T-helper 9 cell (primary cell): Measurements from ENCODE around the gene GRIK5.
A peak's percentile ranks its signal among the peaks of the same experiment; 100 is the strongest.
"Not testable (repeated sequence)": the region's sequence is repeated elsewhere in the genome, so short reads cannot be mapped to it uniquely, and the experiment has no call there.

Experiments used
- DNase-seq: peaks from one replicate; pipeline ENCODE4 v3.0.0-alpha.2; 2020
- total RNA-seq, 2 donors: gene quantifications; one replicate each; lab custom pipeline; 2026; lab: John Stamatoyannopoulos, UW

Gene GRIK5, protein sequence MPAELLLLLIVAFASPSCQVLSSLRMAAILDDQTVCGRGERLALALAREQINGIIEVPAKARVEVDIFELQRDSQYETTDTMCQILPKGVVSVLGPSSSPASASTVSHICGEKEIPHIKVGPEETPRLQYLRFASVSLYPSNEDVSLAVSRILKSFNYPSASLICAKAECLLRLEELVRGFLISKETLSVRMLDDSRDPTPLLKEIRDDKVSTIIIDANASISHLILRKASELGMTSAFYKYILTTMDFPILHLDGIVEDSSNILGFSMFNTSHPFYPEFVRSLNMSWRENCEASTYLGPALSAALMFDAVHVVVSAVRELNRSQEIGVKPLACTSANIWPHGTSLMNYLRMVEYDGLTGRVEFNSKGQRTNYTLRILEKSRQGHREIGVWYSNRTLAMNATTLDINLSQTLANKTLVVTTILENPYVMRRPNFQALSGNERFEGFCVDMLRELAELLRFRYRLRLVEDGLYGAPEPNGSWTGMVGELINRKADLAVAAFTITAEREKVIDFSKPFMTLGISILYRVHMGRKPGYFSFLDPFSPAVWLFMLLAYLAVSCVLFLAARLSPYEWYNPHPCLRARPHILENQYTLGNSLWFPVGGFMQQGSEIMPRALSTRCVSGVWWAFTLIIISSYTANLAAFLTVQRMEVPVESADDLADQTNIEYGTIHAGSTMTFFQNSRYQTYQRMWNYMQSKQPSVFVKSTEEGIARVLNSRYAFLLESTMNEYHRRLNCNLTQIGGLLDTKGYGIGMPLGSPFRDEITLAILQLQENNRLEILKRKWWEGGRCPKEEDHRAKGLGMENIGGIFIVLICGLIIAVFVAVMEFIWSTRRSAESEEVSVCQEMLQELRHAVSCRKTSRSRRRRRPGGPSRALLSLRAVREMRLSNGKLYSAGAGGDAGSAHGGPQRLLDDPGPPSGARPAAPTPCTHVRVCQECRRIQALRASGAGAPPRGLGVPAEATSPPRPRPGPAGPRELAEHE
- 0 reads per million in 2 donors for total RNA-seq

DNA sequence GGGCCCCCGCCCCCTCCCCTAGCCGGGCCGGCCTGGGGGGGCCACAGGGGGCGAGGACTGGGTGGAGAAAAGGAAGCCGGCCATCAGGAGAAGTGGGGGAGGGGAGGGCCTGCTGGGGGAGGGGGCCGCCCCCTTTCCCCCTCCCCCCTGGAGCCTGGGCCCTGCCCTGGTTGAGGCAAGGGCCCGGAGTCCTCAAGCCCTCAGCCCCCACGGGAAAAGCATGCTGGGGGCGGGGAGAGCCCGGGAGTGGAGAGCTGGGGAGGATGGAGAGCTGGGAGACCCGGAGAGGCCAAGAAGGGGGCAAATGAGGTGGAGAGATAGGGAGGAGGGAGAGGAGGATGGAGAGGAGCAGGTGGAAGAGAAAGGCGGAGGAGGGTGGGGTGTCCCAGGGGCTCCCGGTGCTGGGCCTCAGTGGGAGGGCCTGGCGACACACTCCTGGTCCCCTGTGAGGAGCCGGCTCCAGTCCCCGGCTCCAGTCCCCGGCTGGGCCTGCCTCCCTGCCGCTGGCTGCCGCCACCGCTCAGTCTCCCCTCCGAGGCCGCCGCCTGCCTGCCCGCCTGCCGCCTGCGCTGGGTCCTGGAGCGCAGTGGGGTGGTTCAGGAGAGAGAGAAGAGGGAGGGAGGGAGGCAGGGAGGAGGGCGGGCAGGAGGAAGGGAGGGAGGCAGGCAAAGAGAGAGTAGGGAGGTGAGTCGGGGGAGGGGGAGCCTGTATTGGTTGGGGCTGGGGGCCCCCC is at the start of gene GRIK5:
TSS of gene GRIK5 (minus strand) at position 588 of the 733 bp plus-strand sequence. CDS start 4,436 bp downstream, outside the sequence.
- no peak for DNase-seq

DNA sequence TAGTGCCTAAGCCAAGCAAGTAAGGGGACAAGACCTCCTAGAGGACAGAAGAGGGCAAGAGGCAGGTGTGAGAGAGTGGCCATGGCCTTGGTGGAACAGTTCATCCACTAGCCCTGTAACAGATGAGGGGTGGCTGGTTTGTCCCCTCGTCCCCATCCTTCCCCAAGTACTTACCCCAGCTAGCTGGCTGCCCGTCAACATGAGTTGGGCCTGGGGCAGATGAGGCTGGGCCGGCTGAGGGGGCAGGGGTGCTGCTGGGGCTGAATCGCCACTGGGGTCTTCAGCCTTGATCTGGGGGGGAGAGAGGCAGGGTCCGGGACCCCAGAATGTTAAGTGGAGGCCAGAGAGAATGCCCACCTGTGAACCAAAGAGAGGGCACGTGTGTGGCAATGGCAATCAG is 47.1 kb upstream of the GRIK5 start:
- no peak for DNase-seq

DNA sequence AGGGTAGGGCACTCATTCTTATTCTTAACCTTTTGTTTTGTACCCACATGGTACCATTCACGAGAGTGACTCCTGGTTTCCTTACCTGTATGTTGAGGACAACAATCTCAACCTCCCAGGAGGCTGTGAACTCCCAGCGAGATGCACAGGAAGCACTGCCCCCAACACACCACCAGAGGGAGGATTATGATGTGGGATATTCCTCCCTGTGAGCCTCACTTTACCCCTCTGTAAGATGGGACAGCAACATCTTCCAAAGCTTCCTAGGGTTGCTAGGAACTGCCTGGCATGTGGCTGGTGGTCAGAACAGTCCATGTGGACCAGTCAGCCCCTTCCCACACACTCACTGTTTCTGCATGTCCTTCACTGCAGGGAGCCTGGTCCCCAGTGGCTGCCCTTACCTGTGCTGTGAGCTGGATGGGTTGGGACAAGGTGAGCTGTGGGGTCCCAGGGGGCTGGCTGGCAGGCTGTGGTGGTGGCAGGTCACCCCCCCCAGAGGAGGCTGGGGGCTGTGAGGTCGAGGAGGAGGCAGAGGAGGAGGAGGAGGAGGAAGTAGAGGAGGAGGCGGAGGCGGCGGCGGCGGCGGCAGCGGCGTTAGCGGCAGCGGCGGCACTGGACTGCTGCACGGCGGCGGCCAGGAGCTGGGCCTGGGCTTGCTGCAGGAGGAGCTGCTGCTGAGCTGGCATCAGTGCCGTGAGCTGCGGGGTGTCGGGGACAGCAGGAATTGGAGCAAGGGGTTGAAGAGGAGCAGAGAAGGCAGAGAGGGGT is 46.5 kb upstream of the GRIK5 start:
- DNase-seq: no peak

DNA sequence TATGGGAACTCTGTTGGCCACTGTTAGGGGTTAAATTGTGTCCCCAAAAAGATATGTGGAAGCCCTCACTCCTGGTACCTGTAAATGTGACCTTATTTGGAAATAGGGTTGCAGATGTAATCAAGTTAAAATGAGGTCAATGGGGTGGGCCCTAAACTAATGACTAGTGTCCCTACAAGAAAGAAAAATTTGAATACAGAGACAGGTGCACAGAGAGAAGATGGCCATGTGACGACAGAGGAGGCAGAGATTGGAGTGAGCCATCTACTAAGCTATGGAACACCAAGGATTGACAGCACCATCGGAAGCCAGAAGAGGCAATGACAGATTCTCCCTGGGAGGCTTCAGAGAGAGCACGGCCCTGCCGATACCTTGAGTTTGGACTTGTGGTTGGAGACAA is 45.7 kb upstream of the GRIK5 start:
- no peak for DNase-seq

DNA sequence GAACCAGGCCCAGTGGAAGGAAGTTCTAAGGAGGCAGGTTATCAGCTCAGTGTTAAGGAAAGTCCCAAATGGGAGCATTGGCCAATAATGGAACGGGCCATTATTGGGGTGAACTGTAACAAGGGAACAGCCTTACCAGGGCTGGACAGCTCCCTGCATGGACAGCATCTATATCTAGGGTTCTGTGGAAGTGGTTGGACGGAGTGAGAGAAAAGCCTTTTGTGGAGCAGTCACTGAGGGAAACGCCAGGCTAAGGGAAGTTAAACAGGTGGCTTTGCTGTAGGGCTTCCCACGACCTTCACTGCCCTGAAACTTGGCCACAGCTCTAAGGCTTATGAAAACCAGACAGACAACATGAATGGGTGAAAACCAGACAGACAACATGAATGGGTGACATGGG is 45.2 kb upstream of the GRIK5 start:
- DNase-seq: no peak

DNA sequence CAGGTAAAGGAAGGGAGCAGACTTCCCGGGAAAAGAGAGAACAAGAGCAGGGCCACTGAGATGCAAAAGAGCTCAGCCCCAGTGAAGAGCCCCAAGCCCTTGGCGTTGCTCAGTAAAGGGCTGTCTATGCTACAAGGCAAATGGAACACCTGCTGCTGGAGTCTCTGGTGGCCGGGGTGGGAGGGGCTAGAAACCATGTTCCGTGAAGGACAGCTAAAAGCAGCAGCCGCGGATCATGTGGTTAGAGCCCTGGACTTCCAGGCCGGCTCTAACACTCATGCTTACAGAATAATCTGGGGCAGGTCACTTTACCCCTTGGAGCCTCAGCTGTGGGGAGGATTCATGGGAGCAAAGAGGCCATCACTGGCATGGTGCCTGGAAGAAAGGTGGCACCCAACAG is 44.4 kb upstream of the GRIK5 start:
- DNase-seq: no peak

DNA sequence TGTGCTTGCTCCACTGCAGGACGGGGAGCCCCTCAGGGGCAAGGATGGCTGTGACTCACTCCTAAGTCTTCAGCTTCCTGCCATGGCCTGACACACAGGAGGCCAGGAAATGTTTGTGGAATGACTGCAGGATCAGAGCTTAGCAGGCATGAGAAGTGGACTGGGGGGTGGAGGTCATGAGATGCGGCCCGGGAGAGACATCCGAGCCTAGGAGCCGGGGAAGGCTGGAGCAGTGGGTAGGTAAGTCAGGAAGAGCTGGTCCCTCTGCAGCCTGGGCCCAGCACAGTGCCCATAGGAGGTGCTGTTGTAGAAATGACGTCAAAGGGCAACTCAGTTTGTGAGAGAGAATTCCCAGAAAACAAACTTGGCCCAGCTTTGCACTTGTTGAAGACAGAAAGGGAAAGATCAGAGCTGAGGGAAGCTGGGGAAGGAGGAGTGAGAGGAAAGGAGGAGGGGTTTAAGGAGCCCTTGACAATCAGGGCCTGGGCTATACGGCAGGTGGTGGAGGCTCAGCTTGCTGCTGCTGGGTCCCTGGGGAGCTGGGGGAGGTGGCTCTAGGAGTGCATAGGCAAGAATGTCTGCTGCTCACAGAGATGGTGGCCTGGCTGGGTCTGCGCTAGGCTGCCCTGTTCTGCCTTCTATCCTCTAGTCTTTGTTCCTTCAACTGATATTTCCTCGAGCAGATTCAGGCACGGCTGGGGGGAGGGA is 43.8 kb upstream of the GRIK5 start:
- DNase-seq: no peak

DNA sequence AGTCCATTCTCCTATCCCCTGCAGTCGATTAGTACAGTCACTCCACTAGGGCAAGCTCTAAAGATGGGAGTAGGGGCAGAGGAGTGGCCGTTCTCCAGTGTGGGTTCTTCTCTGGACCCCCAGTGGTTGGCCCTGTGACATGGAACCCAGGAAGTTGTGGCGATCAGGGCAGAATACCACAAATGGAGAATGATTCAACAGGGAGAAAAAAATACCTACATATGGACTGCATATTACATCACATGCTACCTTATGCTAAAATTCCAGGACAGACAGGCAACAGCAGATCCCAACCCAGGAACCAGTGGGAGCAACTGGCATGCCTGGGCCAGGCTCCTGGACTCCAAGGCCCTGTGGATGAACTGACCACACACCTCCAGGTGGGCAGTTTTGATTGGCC is 41.8 kb upstream of the GRIK5 start:
- DNase-seq: no peak

DNA sequence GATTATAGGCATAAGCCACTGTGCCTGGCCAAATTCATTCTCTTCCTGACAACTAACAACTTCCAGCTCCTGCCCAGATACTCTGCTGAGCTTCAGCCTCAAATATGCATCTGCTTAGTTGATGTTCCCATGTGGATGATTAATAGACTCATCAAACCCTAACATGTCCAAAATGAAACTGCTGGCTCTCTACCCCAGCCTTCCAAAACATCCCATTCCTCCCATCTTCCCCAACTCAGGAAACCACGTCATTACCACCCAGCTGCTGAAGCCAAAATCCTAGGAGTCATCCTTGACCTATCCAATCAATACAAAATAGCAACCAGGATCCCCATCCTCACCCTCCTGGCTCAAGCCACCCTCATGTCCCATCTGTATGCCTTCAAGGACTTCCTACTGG is 41.4 kb upstream of the GRIK5 start:
- no peak for DNase-seq

DNA sequence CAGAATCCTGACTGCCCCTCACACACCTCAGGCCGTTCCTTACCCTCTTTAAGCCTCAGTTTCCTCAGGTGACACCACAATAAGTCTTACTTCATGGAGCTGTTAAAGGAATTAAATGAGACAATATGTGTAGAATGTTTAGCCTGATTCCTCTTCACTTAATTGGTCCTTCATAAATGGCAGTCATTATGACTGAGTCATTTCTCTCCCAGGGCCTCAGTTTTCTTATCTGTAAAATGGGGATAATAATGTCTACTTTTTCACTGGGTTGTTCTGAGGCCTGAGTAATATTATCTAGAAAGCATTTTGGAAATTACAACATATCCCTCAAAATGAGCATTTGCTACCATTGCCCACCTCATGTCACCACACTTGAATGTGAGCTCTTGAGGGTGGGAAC is 40.7 kb upstream of the GRIK5 start:
- DNase-seq: no peak

DNA sequence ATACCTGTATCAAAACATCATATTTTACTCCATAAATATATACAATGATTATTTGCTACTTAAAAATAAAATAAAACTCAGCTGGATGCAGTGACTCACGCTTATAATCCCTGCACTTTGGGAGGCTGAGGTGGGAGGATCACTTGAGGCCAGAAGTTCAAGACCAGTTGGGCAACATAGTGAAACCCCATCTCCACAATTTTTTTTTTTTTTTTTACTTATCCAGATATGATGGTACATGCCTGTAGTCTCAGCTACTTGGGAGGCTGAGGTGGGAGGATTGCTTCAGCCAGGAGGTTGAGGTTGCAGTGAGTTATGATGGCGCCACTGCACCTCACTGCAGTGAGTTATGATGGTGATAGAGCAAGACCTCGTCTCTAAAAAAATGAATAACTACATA is 39.9 kb upstream of the GRIK5 start:
- DNase-seq: no peak

DNA sequence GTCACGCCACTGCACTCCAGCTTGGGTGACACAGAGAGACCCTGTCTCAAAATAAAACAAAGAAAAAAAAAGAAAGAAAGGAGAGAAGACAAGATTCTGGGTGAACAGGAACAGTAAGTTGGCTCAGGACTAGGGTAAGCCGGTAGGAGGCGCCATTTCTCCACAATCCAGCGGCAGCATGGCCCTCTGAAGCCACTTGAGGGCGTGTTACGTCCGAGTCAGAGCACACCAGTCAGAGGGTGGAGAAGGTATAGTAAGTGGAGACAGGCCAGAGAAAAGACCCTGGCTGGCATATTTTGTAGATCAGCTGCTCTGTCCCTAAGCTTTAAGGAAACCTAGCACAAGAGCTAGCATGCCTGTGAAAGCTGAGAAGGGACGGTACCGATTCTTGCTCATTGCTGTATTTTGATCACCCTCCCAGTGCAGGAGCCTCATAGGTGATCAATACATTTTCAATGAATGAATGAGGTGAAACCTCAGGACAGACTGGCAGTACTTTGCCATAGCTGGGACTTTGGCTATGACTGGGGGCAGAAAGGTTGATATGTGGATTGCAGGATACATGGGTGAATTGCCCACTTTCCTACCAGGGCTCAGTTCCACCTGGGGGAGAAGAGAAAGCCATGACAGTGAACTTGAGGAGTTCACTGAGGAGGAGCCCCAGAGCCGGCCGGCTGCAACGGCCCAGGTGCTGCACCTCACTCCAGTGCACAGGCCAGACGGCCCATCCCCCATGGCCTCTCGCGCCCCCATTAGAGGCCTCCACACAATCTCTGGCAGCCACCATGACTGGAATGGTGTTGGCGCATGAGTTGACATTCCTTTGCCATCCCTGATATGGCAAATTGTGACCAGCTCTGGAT is 38.8 kb upstream of the GRIK5 start:
- DNase-seq: peak; percentile 90

DNA sequence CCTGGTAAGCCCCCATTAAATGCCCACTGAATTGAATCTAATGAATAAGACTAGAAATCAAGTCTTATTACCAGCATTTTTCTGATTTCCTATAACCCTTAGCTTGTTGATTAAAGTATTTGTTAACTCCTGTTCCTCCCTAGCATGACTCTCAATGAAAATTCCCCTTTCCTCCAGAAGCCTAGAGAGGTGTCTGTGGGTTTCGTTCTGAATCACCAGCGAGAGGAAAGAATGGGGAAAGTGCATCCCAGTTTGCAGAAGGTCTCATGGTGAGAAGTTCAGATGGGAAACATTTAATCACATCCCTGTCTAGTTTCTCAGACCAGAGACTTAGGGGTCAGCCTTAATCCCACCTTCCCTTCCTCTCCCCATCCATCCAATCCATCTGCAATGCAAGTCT is 35.4 kb upstream of the GRIK5 start:
- no peak for DNase-seq

DNA sequence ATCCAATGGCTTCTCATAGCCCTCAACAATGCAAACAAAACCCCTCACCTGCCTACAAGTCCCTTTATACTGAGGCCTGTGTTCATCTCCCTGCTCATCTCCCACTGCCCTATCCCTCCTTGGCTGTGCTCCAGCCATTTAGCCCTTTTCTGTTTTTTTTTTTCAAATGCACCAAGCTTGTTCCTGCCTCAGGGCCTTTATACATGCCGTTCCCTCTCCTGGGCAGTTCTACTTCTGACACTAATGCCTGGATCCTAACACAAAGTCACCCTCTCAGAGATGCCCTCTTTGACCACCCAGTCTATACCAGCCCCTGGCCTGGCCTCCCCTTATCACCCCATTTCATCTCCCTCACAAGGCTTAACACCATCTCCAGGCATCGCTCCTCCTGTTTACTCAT is 32.9 kb upstream of the GRIK5 start:
- no peak for DNase-seq

DNA sequence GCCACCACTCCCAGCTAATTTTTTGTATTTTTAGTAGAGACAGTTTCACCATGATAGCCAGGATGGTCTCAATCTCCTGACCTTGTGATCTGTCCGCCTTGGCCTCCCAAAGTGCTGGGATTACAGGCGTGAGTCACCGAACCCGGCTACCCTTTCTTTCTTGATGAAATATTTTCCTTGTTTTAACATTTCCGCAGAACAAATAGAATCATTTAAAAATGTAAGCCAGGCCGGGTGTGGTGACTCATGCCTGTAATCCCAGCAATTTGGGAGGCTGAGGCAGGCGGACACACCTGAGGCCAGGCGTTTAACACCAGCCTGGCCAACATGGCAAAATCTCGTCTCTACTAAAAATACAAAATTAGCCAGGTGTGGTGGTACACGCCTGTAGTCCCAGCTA is 30.2 kb upstream of the GRIK5 start:
- DNase-seq: not testable (repeated sequence)

DNA sequence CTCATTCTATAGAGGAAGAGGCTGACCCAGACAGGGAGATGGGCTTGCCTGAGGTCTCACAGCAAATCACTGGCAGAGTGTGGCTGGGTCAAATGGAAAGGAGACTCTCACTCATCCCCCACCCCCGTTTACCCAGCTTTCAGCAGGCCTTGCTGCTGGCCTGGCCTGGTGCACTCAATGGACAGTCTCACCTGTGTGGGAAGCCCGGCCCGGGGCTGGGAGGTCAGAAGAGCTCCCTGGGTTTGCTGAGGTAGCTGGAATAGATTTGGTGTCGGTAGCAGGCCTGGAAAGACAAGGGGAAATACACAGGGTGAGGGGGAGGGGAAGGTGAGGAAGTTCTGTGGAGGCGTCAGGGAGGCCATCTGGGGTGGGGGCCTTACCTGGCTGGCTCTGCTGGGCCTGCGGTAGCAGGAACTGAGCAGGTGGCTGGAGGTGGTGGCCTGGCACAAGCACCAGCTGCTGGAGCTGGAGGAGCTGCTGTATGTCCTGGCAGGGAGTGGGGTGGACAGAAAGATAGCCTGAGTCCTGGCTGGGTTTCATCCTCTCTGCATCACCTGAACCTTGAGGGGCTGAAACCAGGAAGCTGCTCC is 29.4 kb upstream of the GRIK5 start:
- DNase-seq: no peak

DNA sequence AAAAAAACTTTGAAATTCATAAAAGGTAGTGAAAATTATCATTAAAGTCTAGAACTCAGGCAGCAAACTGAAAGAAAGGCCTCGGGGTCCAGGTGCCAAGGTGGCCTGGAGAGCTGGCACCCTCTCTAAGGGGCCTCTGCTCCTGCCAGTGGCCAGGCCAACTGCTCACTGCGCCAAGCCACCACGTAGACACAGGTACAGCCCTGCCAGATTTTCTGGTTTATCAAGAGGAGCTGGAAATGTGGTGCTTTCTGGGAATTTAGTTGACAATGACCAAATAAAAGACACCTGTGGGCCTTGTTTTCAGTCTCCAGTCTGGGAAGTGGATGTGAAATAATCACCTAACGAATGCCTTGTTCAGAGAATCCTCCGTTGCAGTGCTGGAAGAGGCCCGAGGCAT is 28.8 kb upstream of the GRIK5 start:
- DNase-seq: no peak

DNA sequence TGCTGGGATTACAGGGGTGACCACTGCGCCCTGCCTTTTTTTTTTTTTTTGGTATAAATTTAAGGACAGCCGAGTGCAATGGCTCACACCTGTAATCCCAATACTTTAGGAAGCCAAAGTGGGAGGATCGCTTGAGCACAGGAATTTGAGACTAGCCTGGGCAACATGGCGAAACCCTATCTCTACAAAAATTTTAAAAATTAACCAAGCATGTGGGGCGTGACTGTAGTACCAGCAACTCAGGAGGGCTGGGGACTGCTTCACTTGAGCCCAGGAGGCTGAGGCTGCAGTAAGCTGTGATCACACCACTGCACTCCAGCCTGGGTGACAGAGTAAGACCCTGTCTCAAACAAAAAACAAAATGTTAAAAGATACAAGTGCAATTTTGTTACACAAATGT is 27.5 kb upstream of the GRIK5 start:
- no peak for DNase-seq

DNA sequence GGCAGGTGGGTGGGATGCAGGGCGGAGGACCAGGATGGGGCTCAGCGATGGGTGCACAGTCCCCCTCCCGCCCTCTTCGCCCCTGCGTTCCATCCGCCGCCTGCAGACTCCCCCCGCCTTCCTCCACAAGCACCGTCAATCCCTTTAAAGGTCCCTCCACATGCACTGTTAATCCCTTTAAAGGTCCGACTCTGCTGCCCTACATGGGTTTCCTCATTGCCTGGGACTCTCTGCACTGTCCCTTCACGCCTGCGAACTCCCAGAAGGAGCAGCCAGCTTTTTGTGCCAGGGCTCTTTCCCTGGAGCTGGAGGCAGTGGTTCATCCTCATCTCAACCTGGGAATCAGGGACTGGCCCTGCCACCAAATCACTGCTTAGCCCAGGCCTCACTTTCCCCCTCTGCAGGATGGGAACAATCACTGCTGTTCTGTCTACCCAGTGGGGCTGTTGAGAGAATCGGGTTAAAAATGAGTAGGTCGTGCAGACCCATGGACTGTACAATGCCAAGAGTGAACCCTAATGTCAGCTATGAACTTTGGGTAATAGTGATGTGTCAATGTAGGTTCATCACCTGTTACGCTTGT is 26.3 kb upstream of the GRIK5 start:
- no peak for DNase-seq

DNA sequence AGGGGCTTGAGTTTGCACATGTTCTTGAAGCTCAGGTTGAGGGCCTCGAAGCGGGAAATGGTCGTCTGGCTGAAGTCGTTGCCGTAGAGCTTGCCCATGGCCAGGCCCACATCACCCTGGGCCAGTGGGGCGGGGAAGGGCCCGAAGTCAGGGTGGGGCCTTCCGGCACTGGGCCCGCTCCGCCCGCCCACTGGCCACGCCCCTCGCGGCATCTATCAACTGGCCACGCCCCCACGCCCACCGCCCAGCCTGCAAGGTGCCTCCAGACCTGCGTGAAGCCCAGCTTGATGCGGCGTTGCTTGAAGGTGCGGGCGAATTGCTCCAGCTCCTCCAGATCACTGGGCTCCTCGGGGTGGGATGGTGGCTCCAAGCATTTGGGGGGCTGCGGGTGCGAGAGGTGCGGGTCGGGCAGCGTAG is 25.8 kb upstream of the GRIK5 start:
- no peak for DNase-seq
